Parathyroid adenoma (tissue), 2 donors: Measurements from ENCODE around the gene TGM5.

Source experiments
- H2AFZ ChIP-seq: fragments of 300-600 bp; sonication (generic); one replicate; pipeline ENCODE4 v1.7.0; 2017; ENCODE audit warnings: antibody characterized with exemption, mild to moderate bottlenecking
- H3K27ac ChIP-seq: fragments of 300-600 bp; sonication (generic); one replicate; pipeline ENCODE4 v1.7.0; 2017
- H3K27me3 ChIP-seq: fragments of 300-600 bp; sonication (generic); one replicate; pipeline ENCODE4 v1.7.0; 2017; ENCODE audit warnings: low read length; ENCODE audit not compliant: control insufficient read depth, insufficient read depth
- H3K36me3 ChIP-seq: fragments of 300-600 bp; sonication (generic); one replicate; pipeline ENCODE4 v1.7.0; 2017; ENCODE audit warnings: low read length; ENCODE audit not compliant: control insufficient read depth, insufficient read depth
- H3K4me1 ChIP-seq: fragments of 300-600 bp; sonication (generic); one replicate; pipeline ENCODE4 v1.7.0; 2017; ENCODE audit warnings: control low read depth
- H3K4me2 ChIP-seq: fragments of 300-600 bp; sonication (generic); one replicate; pipeline ENCODE4 v1.7.0; 2017; ENCODE audit warnings: low read length
- H3K4me3 ChIP-seq: fragments of 300-600 bp; sonication (generic); one replicate; pipeline ENCODE4 v1.7.0; 2017; ENCODE audit warnings: low read depth, low read length
- H3K79me2 ChIP-seq: fragments of 300-600 bp; sonication (generic); one replicate; pipeline ENCODE4 v1.7.0; 2017; ENCODE audit warnings: control low read depth
- H3K9ac ChIP-seq: fragments of 300-600 bp; sonication (generic); one replicate; pipeline ENCODE4 v1.7.0; 2017; ENCODE audit warnings: mild to moderate bottlenecking
- H3K9me3 ChIP-seq: fragments of 300-600 bp; sonication (generic); one replicate; pipeline ENCODE4 v1.7.0; 2017; ENCODE audit warnings: low read length; ENCODE audit not compliant: control insufficient read depth
- TF ChIP-seq, protein P1 (sequence below): fragments of 300-600 bp; sonication (generic); IDR thresholded peaks from one replicate; pipeline ENCODE4 v1.7.0; 2017; ENCODE audit warnings: antibody characterized with exemption, mild to moderate bottlenecking
- donor health status: primary hyperparathyroidism.

TGM5 gene

DNA sequence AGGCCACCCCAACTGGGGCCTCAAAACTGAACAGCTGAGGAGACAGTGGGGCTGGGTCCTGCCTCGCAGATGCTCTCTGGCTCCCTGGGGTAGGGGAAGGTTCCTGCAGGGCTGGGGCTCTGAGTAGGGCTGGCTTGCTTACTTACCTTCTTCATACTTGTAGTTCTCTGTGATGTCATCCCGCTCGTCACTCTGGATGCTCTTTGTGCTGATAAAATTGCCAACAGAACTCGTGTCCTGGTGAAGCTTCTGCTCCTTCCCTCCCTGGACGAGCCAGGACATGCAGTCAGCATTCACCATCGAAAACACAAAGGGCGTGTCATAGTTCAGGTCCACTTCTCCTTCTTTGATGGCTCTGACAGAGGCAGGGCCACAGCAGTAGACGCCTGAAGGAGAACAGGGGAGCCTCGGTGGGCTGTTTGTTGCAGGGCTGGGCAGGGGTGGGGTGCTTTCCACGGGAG is 28.0 kb downstream of the TGM5 start:
- H3K27ac ChIP-seq: no peak overlapping the region
- H3K4me2 ChIP-seq: no peak overlapping the region
- H3K4me1 ChIP-seq: no peaks in the 10 kb centered on the region
- H3K4me3 ChIP-seq: no peak overlapping the region
- no peaks in the 10 kb centered on the region for H3K9me3 ChIP-seq
- TF ChIP-seq, protein P1, sequence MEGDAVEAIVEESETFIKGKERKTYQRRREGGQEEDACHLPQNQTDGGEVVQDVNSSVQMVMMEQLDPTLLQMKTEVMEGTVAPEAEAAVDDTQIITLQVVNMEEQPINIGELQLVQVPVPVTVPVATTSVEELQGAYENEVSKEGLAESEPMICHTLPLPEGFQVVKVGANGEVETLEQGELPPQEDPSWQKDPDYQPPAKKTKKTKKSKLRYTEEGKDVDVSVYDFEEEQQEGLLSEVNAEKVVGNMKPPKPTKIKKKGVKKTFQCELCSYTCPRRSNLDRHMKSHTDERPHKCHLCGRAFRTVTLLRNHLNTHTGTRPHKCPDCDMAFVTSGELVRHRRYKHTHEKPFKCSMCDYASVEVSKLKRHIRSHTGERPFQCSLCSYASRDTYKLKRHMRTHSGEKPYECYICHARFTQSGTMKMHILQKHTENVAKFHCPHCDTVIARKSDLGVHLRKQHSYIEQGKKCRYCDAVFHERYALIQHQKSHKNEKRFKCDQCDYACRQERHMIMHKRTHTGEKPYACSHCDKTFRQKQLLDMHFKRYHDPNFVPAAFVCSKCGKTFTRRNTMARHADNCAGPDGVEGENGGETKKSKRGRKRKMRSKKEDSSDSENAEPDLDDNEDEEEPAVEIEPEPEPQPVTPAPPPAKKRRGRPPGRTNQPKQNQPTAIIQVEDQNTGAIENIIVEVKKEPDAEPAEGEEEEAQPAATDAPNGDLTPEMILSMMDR: no peak
- no peak overlapping the region for H2AFZ ChIP-seq
- no peaks in the 10 kb centered on the region for H3K36me3 ChIP-seq
- no peaks in the 10 kb centered on the region for H3K27me3 ChIP-seq
- H3K79me2 ChIP-seq: no peaks in the 10 kb centered on the region
- no peak overlapping the region for H3K9ac ChIP-seq

DNA sequence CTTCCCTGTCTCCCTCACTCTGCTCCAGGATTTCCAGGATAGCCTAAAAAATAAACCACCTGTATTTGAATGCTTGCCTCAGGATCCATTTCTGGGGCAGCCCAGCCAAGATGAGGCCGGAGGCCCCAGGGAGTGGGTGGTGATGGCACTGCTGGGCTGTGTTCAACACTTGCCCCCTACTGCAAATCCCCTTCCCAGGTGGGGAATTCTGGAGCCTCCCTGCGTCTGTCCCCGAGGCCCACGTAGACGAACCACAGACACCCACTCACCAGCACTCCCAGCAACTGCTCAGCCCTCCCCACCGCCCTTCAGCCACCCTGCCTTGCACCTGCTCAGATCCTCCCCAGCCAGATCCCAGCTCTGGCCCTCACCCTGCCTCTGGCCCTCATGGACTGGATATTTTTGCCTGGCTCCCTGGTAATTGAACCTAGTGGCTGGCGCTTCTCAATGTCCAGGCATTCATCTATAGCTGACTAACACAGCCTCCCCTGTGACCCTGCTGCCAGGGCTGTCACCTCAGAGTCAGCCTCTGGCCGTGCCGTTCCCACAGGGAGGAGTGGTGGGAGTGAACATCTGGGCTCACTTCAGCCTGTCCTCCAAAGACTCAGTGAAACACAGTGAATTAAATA is 28.8 kb downstream of the TGM5 start:
- Histone ChIP-seq H3K4me2 (no peak overlapping the region), H3K4me3 (no peak overlapping the region), H3K79me2 (no peaks in the 10 kb centered on the region), H2AFZ (no peak overlapping the region), H3K9ac (no peak overlapping the region), H3K36me3 (no peaks in the 10 kb centered on the region), H3K4me1 (no peaks in the 10 kb centered on the region), H3K9me3 (no peaks in the 10 kb centered on the region), H3K27me3 (no peaks in the 10 kb centered on the region), H3K27ac (no peak overlapping the region)
- TF ChIP-seq, protein P1: no peak

DNA sequence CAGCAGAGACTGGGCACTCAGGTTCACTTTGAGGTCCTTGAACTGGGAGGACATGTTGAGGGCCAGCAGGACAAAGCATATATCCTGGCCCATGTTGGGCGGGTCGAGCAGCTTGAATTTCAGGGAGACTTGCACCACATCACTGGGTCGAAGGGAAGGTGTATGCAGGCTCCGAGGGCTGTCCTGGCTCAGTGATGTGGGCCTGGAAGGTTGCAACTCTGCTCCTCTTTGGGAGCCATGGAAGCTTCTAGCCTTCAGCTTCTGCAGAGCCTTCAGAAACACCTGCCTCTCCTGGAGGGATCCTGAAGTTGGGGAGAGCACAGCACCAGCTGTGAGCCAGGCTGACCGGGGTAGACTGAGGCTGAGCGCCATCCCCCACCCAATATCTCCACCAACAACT is 31.2 kb downstream of the TGM5 start:
- TF ChIP-seq, protein P1: no peak
- Histone ChIP-seq H3K9me3 (no peaks in the 10 kb centered on the region), H3K27me3 (no peaks in the 10 kb centered on the region), H3K4me3 (no peak overlapping the region), H2AFZ (no peak overlapping the region), H3K79me2 (no peaks in the 10 kb centered on the region), H3K4me2 (no peak overlapping the region), H3K9ac (no peak overlapping the region), H3K36me3 (no peaks in the 10 kb centered on the region), H3K4me1 (no peaks in the 10 kb centered on the region), H3K27ac (no peak overlapping the region)

DNA sequence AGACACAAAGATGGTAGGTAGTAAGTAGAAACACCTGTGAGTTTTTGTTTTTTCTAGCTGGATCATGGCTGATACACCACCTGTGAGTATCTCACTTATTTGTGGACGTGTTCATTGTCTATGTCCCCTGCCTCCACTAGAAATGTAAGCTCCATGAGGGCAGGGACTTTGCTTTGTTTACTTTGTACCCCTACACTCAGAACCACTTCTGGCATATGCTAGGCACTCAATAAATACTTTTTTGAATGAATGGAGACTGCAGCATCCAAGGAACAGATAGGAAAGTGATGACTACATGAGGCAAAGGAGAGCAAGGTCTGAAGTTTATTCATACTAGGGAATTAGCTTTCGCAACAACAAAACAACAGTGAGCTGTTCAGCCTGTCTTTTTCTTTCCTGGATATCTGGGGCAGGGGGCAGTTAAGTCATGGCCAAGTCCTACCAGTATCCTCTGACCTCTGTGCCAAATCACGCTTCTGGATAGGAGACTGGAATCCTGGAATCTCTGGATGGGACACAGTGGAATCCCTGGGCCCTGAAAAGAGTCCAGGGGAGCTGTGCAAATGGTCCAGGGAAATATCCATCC is 34.3 kb downstream of the TGM5 start:
- Histone ChIP-seq H3K36me3 (no peaks in the 10 kb centered on the region), H3K27me3 (no peaks in the 10 kb centered on the region), H3K4me1 (no peaks in the 10 kb centered on the region), H3K4me2 (no peak overlapping the region), H3K27ac (no peak overlapping the region), H3K9ac (no peak overlapping the region), H3K9me3 (no peaks in the 10 kb centered on the region), H3K79me2 (no peaks in the 10 kb centered on the region), H2AFZ (no peak overlapping the region), H3K4me3 (no peak overlapping the region)
- TF ChIP-seq, protein P1: no peak

DNA sequence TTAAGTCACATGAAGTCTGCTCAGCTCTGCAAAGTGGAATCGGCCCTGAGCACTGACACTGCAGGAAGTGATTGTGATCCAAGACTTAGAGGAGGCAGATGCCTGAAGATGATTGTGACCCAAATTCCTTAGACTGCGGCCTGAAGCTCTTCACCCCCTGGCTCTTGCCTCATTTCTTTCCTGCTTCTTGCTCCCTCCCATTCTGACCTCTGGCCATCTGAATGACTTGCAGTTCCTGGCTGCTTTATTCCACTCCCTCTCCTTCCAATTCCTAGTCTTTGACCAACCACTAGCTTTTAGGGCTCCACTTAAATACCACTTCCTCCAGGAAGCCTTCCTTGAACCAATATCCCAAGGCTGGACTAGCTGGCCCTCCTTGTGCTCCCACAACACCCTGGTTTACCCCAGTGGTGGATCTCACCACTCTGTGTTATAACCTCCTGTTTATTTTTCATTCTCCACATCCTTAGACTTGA is 36.0 kb downstream of the TGM5 start:
- H3K27me3 ChIP-seq: no peaks in the 10 kb centered on the region
- no peak overlapping the region for H3K4me3 ChIP-seq
- H3K4me2 ChIP-seq: no peak overlapping the region
- no peaks in the 10 kb centered on the region for H3K4me1 ChIP-seq
- H3K27ac ChIP-seq: no peak overlapping the region
- H3K79me2 ChIP-seq: no peaks in the 10 kb centered on the region
- no peak overlapping the region for H2AFZ ChIP-seq
- no peaks in the 10 kb centered on the region for H3K9me3 ChIP-seq
- H3K36me3 ChIP-seq: no peaks in the 10 kb centered on the region
- no peak overlapping the region for H3K9ac ChIP-seq
- TF ChIP-seq, protein P1: no peak
